Right kidney (tissue), 1 donor: ENCODE results near the gene HHIP.

Experiments
- DNase-seq: peaks from one replicate; pipeline ENCODE4 v3.0.0-alpha.2; 2016

Gene HHIP

DNA sequence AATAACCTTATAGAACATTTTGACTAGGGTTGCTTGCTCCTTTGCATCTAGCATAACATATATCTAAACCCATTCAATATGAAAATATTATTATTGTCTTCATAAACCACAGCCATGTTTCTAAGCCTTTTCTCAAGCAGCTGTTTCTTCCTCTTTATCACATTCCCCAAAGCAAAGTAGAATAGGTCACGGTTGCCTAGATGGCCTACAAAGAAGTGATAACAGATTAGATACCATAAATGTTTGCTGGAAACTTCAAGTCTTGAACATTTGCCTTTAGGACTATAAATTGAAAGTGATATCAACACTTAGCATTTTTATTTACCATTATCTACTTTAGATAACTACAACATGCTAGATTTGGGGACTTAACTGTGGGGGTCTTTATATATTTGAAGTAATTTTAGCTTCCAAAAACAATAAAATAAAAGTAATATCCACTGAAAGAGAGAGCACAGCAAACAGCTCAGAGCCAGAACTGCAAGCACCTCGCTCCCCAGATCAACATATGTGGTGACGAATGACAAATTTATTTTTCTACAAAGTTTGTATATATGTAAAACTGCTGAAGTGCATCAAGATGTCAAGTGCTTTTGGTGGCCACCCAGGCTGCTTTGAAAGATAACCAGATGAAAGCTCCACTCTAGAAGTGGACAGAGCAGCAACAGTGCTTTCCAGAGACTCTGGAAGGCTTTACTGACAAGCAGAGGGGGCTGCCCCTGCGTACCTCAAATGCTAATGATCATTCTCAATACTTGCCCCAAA, 8.0 kb downstream of the HHIP start:
- DNase-seq = no peak

DNA sequence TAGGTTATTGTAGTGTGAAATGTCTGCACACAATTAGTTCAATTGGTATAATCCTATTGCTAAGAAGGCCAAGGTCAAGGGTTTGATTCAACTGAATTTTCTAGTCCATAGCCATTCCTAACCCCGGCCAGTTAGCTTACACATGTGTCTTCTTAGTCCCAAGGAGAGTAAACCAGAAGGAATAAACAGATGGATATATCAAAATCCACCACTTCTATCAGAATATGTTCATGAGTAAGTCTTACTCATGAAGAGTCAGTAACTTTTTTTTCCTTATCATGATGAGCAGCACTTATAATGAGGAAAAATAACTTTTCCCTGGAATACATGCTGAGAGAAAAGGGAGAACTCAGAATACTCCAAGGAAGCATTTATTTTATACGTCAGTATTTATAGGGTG, 9.5 kb downstream of the HHIP start:
- no peak for DNase-seq

DNA sequence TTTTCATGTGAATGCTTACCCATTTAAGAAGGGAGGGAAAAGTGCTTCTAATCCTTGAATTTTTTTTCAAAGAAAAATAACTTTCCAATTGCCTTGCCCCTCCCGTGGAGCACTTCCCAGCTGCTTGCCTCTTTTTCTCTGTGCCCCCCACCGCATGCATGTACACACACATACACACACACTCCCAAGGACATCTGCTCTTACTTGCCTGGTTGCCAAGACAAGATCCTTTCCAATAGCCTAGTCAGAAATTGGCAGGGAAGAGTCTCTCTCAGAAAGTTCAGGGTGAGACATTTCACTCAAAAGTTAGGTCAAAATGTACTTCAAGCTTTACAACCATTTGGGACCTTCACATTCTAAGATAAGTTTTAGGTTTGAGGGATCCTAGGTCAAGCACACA, 10.9 kb downstream of the HHIP start:
- DNase-seq = no peak

DNA sequence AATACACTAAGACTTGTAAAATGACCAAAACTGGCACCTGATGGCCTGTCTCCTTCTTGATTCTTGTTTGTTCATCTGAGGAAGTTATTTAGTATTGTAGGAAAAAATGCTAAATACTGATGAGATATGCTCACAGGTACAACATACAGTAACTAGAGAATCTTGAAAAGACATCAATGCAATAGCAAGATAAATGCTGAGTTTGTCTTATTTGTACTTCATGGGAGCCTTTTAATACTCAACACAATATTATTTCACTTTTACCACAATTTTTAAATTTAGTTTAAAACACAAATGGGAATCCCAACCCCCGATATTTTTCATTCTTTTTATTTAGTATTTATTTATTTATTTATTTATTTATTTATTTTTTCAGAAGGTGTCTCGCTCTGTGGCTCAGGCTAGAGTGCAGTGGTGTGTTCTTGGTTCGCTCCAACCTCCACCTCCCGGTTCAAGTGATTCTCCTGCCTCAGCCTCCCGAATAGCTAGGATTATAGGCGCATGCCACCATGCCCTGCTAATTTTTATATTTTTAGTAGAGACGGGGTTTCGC, 12.1 kb downstream of the HHIP start:
- no peak for DNase-seq

DNA sequence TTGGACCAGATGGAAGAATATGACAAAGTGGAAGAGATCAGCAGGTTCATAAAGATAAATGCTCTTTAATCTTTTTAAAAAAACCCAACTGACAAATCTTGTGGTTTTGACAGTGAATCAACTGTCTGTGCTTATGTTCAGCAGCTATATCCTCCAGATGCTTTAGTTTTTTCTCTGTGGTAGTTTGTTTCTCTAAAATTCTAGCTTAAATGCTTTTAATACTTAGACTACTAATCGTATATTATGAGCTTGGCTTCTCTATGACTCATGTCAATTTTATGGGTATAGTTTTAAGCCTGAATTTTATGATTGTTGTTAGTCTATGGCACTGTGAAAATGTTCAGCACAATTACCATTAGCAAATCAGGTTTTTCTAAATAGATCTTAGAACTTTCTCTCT, 12.9 kb downstream of the HHIP start:
- no peak for DNase-seq

DNA sequence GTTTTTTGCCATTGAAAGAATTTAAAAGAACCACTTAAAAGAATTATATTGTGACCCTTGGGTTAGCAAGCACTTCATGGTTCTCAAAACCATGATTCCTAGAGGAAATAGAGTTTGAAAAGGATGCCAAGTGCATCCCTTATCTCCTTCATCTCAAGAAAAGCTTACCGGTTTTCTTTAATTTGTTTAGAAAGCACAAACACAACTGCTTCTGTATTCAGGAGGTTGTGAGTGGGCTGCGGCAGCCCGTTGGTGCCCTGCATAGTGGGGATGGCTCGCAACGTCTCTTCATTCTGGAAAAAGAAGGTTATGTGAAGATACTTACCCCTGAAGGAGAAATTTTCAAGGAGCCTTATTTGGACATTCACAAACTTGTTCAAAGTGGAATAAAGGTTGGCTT, 13.5 kb downstream of the HHIP start:
- no peak for DNase-seq

DNA sequence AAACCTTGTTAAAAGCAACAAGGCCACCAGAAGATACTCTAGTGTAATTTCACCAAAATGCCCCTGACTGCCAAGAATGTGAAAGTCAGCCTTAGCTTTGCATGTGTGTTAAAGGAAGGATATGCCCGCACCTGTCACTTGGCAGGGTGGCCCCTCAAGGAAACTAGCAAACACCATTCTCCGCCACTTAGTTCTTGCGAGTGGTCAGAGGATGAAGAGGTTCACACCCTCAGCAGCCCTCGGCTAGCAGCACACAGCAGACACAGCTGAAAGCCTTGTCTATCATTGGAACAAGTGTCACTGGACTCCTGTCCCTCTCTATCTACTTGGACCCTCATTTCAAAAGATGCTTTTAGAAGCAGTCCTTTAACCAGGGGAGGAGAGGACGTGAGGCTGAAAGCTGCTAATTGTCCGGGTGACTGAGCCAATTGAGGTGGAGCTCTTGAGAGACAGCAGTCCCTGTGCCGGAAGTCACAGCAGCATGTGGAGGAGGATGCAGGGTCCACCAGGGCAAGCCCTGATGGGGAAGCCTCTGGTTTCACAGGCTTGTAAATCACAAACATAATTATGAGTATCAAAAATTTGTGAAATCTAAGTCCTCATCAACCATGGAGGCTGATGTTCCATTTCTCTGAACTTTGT, 18.0 kb downstream of the HHIP start:
- no peak for DNase-seq

DNA sequence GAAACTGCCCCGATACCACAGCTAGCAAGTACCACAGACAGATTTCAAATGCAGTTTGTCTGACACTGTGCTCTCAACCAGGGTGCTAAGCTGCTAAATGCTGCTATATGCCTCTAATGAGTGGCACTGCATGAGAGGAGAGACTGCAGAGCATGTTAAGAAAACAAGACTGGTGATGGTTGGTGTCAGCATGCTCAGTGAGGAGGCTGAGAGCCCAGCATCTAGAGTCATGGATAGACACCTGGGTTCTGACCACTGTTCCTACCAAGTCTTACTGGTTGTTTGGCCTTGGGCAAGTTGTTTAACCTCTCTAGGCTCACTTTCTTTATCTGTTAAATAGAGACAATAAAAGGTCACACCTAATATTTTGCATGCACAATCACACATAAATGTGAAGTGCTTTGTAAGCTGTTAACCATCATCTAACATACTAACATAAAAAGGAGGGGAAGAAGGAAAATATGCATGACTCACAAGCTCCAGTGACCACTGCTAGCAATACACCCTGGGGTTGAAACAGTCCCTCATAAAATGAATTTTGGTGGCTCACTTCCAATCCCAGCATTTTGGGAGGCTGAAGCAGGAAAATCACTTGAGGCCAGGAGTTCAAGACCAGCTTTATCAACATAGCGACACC, 20.7 kb downstream of the HHIP start:
- DNase-seq = no peak

DNA sequence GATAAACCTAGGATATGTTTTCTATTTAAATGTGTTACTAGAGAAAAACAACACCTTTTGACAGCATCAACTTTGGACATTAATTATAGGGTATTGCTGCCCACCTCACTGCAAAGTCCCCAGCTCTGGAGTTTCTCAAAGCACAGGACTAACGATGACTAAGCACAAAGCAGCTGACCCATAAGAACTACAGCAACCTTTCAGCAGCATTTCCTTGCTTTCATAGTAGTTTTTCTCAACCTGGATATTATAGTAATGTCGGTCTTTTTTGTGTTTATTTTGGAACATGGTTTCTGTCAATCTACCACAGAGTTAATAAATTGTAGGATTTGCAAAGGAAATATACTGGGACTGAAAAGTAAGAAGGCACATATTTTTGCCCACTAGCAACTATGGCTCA, 21.5 kb downstream of the HHIP start:
- DNase-seq = no peak

DNA sequence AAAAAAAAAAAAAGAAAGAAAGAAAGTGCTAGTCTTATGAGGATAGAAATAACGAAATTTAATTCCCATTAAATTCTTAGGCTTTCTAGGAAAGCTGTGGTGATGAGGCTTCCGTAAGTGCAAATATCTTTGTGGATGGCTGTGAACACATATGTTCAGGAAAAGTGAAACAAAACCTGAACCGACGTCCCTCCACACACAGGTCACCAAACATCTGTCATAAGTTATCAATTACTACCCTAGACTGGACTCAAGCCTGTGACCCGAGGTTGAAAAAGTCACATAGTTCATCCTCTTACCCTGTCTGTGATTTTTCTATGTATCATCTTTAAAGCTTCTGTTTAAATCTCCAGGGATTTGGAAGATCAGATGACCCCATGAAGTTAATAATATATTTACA, 24.8 kb downstream of the HHIP start:
- DNase-seq = no peak

DNA sequence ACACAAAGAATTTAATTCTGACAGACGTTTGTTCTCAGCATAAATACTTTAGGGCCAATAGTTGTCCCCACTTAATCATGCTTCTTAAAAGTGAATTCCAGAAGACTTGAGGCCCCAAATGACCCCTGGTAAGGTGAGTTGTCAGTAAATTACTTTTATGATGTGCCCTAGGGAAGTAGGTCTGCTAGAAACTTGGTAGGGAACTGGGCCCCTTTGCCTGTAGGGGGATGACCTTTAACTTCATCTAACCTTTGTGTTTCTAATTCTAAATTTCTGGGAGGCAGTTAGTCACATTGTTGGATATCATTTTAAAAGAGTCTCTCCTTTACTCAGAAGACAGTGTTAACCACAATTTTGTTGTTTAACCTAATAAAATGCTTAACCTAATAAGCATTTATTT, 28.8 kb downstream of the HHIP start:
- no peak for DNase-seq

DNA sequence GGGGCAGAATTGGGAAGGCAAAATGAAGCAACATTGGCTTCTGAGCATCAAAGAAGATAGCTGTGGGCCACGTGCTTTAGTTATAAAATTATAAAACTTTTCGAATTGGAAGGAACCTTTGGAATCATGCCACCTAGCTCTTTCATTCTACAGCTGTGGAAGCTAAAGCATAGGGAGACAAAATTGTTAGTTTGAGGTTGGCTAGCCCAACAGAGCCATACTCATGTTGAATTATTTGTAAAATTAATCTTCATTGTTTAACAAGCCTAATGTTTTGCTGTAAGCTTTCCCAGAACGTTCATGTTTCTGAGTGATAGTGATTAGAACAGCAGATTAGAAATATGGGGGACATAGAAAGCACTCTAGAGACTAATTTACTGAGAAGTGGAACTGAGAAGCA, 35.9 kb downstream of the HHIP start:
- DNase-seq = no peak

DNA sequence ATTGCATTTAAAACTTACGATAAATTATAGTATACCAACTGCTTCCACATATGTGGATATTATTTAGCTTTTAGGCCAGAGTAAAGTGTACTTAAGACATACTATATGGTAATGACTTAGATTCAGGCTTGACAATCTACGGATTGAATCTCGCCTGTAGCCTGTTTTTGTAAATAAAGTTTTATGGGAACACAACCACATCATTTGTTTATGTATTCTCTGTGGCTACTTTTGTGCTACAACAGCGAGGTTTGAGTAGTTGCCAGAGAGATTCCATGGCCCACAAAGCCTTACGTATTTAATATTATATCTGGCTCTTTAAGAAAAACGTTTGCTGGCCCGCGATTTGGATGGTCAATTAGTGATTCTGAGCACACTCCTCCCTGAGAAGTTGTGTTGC, 37.6 kb downstream of the HHIP start:
- DNase-seq = no peak

DNA sequence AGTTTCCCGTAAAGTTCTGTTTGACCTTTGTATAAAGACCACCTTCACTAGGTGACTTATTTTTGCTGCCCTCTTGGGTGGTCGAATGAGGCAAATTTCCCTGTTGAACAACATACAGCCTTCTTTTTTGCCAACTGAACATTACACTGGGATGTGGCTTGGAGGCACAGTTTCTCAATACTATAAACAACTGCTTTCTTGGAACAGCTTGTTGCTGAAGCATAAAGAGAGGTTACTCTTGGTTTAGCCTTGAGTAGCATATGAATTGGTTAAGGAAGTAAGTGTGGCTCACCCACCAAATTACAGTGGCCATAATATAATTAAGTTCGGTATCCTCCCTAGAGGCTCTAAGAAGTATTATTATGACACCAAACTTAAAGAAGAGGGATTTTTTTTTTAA, 40.0 kb downstream of the HHIP start:
- no peak for DNase-seq

DNA sequence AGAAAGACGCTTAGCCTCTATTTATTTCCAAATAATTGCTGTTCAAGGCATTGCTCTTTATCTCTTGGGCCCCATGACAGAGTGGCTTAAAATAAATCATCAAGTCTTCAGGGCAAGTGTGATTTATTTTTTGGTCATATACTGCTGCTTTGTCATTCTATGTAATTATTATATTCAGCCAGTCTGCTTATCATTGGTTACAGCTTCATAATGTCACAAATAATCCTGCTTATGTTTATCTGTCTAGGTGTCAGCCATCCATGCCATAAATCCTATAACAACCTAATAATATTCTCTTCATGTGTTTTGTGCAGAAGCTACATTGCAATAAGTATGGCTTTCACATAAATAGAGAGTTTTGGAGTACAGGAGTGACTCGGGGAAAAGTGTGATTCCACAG, 41.0 kb downstream of the HHIP start:
- DNase-seq = no peak

DNA sequence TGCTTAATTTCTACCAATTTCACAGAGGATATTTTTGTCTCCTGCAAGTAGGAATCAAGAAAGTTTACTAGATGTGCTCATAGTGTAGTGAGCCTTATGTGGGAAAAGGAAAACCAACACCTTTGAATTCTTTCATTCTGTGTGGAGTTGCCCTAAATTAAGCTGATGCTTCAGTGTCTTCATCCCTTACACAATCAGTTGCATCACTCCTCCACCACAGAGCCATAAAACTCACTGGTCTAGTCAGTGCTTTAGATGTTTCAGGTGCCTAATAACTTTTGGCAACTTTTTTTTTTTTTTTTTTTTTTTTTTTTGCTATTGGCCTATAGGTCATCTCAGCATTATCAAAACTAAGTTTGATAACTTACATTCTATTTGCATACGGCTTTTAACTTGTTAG, 41.5 kb downstream of the HHIP start:
- DNase-seq = no peak

DNA sequence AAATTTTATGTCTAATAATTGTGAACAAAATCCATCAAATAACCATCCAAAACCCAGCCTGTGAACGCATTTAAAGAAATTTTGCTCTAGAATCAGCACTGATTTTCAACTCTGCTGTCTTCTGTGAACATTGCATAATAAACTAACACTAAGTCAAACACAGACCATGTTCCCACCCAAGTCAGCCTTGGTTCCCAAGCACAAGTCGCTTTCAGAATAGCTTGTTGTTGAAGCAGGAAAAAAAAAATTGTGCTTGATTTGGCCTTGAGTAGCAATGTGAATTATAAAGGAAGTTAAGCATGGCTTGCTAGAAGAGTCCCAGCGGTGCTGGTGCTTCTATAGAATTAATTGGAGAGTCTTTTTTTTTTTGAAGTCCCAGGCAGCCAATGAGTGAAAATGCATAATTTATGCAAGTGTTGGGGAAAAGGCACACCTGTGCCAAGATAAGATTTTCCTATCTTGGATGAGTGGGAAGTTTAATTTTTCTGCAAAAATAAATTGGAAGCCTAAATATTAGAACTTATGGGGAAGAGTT, 42.1 kb downstream of the HHIP start:
- DNase-seq = no peak

DNA sequence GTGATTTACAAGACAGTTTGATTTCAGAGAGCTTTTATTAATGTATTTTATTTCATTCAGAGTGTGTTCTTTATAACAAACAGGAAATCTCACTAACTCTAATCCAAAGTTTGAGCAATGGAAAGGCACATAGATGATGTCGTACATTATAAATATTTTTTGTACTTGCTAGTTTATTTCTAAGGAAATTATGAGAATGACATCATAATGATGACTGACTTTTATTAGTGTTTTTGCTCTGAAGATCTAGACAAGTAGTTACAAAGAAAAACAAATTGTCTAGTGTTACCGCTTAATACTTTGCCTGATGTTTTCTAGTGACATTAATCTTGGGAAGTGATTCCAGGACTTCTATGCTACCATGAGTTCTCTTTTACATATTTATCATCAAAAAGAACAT, 43.2 kb downstream of the HHIP start:
- no peak for DNase-seq

DNA sequence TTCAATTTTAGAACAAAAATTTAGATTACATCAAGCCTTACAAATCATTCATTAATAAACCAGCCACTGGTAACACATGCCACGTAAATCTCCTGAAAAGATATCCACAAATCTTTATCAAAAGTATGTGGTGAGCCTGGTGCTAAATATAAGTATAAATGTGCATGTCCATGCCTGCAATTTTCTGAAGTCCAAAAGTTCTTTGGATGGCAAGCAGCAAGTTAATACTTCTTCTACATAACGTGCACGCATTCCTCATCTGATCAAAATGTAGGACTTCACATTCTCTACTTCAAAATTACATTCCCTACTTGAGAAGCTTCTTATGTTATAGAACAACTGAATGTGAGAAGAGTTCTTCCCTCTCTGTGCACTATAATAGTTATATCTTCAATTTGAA, 49.8 kb downstream of the HHIP start:
- no peak for DNase-seq

DNA sequence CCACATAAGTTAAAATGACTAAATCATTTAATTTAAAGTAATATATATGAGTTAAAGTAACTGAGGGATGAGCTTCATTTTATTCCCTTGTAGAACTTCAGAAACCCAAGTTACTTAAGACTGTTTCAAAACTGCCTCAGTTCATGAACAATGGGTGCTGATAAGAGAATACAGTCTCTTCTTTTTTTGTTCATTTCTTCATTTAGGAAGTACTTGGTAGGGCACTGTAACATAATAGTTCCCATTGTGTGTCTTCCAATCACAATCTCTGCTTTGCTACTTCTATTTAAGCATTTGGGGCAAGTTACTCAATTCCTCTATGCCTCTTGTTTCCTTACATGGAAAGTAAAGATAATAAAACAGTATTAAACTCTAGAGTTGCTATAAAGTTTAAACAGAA, 50.4 kb downstream of the HHIP start:
- DNase-seq = no peak

DNA sequence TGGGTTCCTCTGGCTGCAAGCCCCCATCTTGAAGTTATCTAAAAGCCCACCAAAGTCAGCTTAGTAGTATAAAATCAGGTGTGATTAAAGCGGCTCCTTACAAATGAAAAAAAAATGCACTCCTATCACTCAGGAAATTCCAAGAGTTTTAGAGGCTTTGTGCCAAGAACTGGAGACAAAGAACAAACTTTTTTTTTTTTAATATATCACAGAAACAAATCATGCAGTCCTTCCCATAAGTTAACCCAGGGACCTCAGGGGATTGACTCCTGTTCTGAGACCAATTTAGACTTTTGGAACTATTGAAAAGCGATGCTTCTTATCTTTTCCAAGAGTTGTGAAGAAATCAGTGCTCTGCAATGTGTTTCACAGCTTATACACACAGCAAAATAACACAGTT, 53.6 kb downstream of the HHIP start:
- no peak for DNase-seq

DNA sequence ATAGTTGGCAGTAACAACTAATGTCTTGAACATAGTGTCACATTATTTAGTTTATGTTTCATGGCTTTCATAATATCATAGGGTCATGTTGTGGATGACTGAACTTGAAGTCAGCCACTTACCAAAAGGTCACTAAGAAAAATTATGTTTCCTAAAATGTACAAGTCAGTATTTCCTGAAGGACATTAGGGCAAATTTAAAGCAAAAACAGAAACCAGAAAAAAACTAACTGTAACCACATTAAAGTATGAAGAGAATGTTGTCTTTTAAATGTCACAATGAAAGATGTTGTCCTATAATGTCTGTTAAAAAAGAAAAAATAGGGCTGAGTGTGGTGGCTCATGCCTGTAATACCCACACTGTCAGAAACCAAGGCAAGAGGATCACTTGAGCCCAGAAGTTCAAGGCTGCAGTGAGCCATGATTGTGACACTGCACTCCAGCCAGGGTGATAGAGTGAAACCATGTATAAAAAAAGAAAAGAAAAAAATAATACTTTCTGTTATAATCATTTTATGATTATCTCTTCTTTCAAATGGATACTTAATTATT, 55.8 kb downstream of the HHIP start:
- no peak for DNase-seq

DNA sequence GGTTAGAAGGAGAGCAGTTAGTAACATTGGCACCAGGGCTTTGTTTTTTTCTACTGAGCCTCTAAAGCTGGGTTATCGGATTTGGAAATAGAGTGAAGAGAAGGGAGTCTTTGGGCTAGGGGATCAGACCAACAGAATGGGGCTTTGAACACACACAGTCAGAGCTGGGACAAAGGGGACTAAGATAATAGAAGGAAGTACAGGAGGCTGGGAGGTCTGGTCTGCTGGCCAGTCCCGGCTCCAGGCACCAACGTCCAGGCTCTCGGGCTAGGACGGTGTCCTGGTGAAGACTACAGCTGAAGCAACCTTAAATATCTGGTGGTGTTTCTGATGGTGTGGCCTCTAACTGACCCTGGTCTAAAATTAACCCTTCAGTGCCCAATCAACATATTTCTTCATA, 57.5 kb downstream of the HHIP start:
- DNase-seq = no peak
